Gastrocnemius medialis (tissue), 4 donors: ENCODE measurements around the gene SND1.

ENCODE experiments used
- CTCF ChIP-seq, 5 experiments: fragments of 450-650 bp in 3 of 5; fragments of 200-600 bp in 2 of 5; sonication (generic) in 2 of 5; IDR thresholded peaks in 4 of 5; conservative IDR thresholded peaks in 1 of 5; 1 replicate in 4 of 5; 2 replicates in 1 of 5; pipeline ENCODE4 v1.5.1; 2016 to 2019; ENCODE audit warnings: antibody characterized with exemption in 5 of 5, mild to moderate bottlenecking in 3 of 5, moderate library complexity in 3 of 5
- POLR2A ChIP-seq, 2 donors: fragments of 450-650 bp; IDR thresholded peaks; one replicate each; pipeline ENCODE4 v1.6.1; 2017; ENCODE audit warnings: antibody characterized with exemption in 2 of 2, mild to moderate bottlenecking in 2 of 2, moderate library complexity in 2 of 2

- no peak for TF ChIP-seq CTCF (IDR thresholded peaks at IDR 0.05 in 4 of 5, conservative IDR thresholded peaks at IDR 0.05 in 1 of 5)
- no peak for TF ChIP-seq POLR2A (IDR thresholded peaks at IDR 0.05)
Observed at GRCh38 chr7:127871226-127871625, 219.2 kb downstream of the SND1 start.
